ENCODE results near the gene ERC2. TPM values are rescaled to one million over a fixed set of nuclear protein-coding genes. Genes with fewer than 3 reads are reported as not detected.

The ERC2 gene
- total RNA-seq, 1 donor from 2014 or later, result 7.4 TPM

DNA sequence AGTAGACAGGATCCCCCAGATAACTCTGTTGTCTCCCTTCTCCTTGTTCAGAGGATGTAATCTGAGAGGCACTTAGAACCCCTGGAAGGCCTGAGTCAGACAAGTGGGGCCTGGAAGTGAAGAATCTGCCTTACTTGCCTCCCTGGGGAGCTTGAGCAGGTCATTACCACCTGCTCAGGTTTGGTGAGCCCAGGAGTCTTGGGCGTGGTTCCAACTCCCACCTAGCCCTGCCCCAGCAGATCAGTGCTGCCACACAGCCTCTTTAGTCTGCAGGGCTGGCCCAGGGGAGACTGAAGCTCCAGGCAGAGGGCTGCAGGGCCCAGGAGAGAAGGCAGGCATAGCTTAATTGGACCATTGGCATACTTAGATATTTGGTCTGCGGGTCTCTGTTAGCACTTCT is 230.0 kb downstream of the ERC2 start:
- TF ChIP-seq, protein P1, sequence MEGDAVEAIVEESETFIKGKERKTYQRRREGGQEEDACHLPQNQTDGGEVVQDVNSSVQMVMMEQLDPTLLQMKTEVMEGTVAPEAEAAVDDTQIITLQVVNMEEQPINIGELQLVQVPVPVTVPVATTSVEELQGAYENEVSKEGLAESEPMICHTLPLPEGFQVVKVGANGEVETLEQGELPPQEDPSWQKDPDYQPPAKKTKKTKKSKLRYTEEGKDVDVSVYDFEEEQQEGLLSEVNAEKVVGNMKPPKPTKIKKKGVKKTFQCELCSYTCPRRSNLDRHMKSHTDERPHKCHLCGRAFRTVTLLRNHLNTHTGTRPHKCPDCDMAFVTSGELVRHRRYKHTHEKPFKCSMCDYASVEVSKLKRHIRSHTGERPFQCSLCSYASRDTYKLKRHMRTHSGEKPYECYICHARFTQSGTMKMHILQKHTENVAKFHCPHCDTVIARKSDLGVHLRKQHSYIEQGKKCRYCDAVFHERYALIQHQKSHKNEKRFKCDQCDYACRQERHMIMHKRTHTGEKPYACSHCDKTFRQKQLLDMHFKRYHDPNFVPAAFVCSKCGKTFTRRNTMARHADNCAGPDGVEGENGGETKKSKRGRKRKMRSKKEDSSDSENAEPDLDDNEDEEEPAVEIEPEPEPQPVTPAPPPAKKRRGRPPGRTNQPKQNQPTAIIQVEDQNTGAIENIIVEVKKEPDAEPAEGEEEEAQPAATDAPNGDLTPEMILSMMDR (IDR thresholded peaks at IDR 0.05; ENCODE audit: insufficient read depth, low read depth, low read length), result no peak
- H3K9ac ChIP-seq (ENCODE audit: low read length), result no peak overlapping the region
- H3K4me2 ChIP-seq (ENCODE audit: low read length), result no peak overlapping the region
- no peaks in the 10 kb centered on the region for H3K27me3 ChIP-seq (ENCODE audit: insufficient read depth, low read length)
- H3K4me3 ChIP-seq (ENCODE audit: insufficient read depth, low read depth, low read length), result no peak overlapping the region
- FAIRE-seq (no peak), DNase-seq (ENCODE audit: low read depth) (no peak)
- H3K9me3 ChIP-seq (ENCODE audit: insufficient read depth, low read depth, low read length), result no peaks in the 10 kb centered on the region
- Mint-ChIP-seq H3K27ac (ENCODE audit: unreplicated experiment) (no peak overlapping the region), H3K36me3 (ENCODE audit: low read depth, unreplicated experiment) (no peaks in the 10 kb centered on the region), H3K4me3 (ENCODE audit: unreplicated experiment) (no peak overlapping the region), H3K9me3 (ENCODE audit: unreplicated experiment) (no peaks in the 10 kb centered on the region), H3K4me1 (ENCODE audit: low read depth, unreplicated experiment) (peaks cover 2% of the 10 kb centered on the region), H3K27me3 (ENCODE audit: low read depth, unreplicated experiment) (no peaks in the 10 kb centered on the region)
- no peaks in the 10 kb centered on the region for H3K4me1 ChIP-seq (ENCODE audit: insufficient read depth, low read length)
- no peaks in the 10 kb centered on the region for H4K20me1 ChIP-seq (ENCODE audit: insufficient read depth, low read length)
- H3K27ac ChIP-seq (ENCODE audit: low read depth, low read length), result no peak overlapping the region
- no peak overlapping the region for H2AFZ ChIP-seq (ENCODE audit: low read depth, low read length)
- H3K36me3 ChIP-seq (ENCODE audit: insufficient read depth, low read length), result no peaks in the 10 kb centered on the region
- H3K79me2 ChIP-seq (ENCODE audit: insufficient read depth, low read length), result no peaks in the 10 kb centered on the region

DNA sequence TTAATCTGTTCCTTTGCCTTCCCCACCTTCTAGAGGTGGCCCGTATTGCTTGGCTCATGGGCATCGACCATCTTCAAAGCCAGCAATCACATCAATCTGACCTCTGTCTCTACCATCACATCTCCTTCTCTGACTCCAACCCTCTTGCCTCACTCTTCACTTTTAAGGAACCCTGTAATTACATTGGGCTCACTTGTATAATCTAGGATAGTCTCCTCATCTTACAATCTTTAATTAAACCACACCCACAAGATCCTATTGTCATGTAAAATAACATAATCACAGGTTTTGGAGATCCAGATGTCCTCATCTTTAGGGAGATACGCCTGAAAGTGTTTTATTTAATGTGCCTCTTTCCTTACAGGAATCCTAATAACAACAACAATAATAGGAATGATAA is 234.5 kb downstream of the ERC2 start:
- Mint-ChIP-seq H3K27ac (ENCODE audit: unreplicated experiment) (no peak overlapping the region), H3K27me3 (ENCODE audit: low read depth, unreplicated experiment) (no peaks in the 10 kb centered on the region), H3K4me1 (ENCODE audit: low read depth, unreplicated experiment) (peaks cover 2% of the 10 kb centered on the region), H3K9me3 (ENCODE audit: unreplicated experiment) (no peaks in the 10 kb centered on the region), H3K36me3 (ENCODE audit: low read depth, unreplicated experiment) (no peaks in the 10 kb centered on the region), H3K4me3 (ENCODE audit: unreplicated experiment) (no peak overlapping the region)
- Histone ChIP-seq H3K27me3 (ENCODE audit: insufficient read depth, low read length) (no peaks in the 10 kb centered on the region), H3K4me1 (ENCODE audit: insufficient read depth, low read length) (no peaks in the 10 kb centered on the region), H3K36me3 (ENCODE audit: insufficient read depth, low read length) (no peaks in the 10 kb centered on the region), H4K20me1 (ENCODE audit: insufficient read depth, low read length) (no peaks in the 10 kb centered on the region), H3K4me2 (ENCODE audit: low read length) (no peak overlapping the region), H3K9me3 (ENCODE audit: insufficient read depth, low read depth, low read length) (no peaks in the 10 kb centered on the region), H3K27ac (ENCODE audit: low read depth, low read length) (no peak overlapping the region), H3K9ac (ENCODE audit: low read length) (no peak overlapping the region), H3K79me2 (ENCODE audit: insufficient read depth, low read length) (no peaks in the 10 kb centered on the region), H3K4me3 (ENCODE audit: insufficient read depth, low read depth, low read length) (no peak overlapping the region), H2AFZ (ENCODE audit: low read depth, low read length) (no peak overlapping the region)
- FAIRE-seq, result no peak
- TF ChIP-seq, protein P1 (IDR thresholded peaks at IDR 0.05; ENCODE audit: insufficient read depth, low read depth, low read length), result no peak
- no peak for TF ChIP-seq EZH2 (IDR thresholded peaks at IDR 0.05; ENCODE audit: insufficient read depth, low read length)
- DNase-seq (ENCODE audit: low read depth), result no peak

DNA sequence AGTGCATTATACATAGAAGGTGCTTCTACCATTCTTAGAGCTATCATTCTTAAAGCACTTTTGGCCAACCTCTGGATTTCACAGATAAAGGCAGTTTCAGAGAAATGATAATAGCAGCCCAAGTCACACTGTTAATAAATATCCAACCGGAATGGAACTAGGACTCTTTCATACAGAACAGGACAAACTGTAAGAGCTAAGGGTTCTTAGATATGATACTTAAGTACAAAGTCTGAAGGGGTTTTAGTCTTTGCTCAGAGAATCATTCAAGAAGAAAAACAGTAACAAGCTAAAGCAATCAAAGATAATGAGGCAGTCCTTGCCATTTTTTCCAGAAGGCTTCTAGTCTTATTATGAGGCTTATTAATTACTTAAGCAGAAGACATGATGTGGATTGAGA is 239.0 kb downstream of the ERC2 start:
- Histone ChIP-seq H3K4me1 (ENCODE audit: insufficient read depth, low read length) (no peaks in the 10 kb centered on the region), H3K4me2 (ENCODE audit: low read length) (no peak overlapping the region), H2AFZ (ENCODE audit: low read depth, low read length) (no peak overlapping the region), H4K20me1 (ENCODE audit: insufficient read depth, low read length) (no peaks in the 10 kb centered on the region), H3K4me3 (ENCODE audit: insufficient read depth, low read depth, low read length) (no peak overlapping the region), H3K79me2 (ENCODE audit: insufficient read depth, low read length) (no peaks in the 10 kb centered on the region), H3K27ac (ENCODE audit: low read depth, low read length) (no peak overlapping the region), H3K9me3 (ENCODE audit: insufficient read depth, low read depth, low read length) (no peaks in the 10 kb centered on the region), H3K36me3 (ENCODE audit: insufficient read depth, low read length) (no peaks in the 10 kb centered on the region), H3K9ac (ENCODE audit: low read length) (no peak overlapping the region), H3K27me3 (ENCODE audit: insufficient read depth, low read length) (no peaks in the 10 kb centered on the region)
- FAIRE-seq, result no peak
- Mint-ChIP-seq H3K9me3 (ENCODE audit: unreplicated experiment) (no peaks in the 10 kb centered on the region), H3K27me3 (ENCODE audit: low read depth, unreplicated experiment) (no peaks in the 10 kb centered on the region), H3K27ac (ENCODE audit: unreplicated experiment) (no peak overlapping the region), H3K4me1 (ENCODE audit: low read depth, unreplicated experiment) (no peaks in the 10 kb centered on the region), H3K4me3 (ENCODE audit: unreplicated experiment) (no peak overlapping the region), H3K36me3 (ENCODE audit: low read depth, unreplicated experiment) (no peaks in the 10 kb centered on the region)
- TF ChIP-seq, protein P1 (IDR thresholded peaks at IDR 0.05; ENCODE audit: insufficient read depth, low read depth, low read length), result no peak
- TF ChIP-seq EZH2 (IDR thresholded peaks at IDR 0.05; ENCODE audit: insufficient read depth, low read length), result no peak
- DNase-seq (ENCODE audit: low read depth), result no peak

All from astrocyte (in vitro differentiated cells and primary cell).